AG09309 (cell line): Measurements from ENCODE around the gene KLHL29.

Source experiments
- DNase-seq: peaks from one replicate; pipeline ENCODE4 v3.0.0-alpha.2; 2010; ENCODE audit warnings: low read depth
- H3K4me3 ChIP-seq: 2 replicates; pipeline ENCODE4 v1.5.1; 2011; ENCODE audit warnings: mild to moderate bottlenecking, low read depth, low read length, moderate library complexity; ENCODE audit not compliant: control insufficient read depth
- CTCF ChIP-seq: IDR thresholded peaks from 2 replicates; pipeline ENCODE4 v1.5.1; 2011; ENCODE audit warnings: mild to moderate bottlenecking, low read depth, low read length, inconsistent platforms; ENCODE audit not compliant: insufficient read depth, control insufficient read depth; ENCODE audit errors: missing control alignments

Gene KLHL29

GRCh38 chr2:23554054-23554697 lies 169.2 kb downstream of the KLHL29 start:
- TF ChIP-seq CTCF: no peak
- H3K4me3 ChIP-seq: no peak overlapping the region
- DNase-seq: no peak

GRCh38 chr2:23555944-23556343 lies 171.0 kb downstream of the KLHL29 start:
- TF ChIP-seq CTCF: no peak
- H3K4me3 ChIP-seq: no peak overlapping the region
- no peak for DNase-seq

DNA sequence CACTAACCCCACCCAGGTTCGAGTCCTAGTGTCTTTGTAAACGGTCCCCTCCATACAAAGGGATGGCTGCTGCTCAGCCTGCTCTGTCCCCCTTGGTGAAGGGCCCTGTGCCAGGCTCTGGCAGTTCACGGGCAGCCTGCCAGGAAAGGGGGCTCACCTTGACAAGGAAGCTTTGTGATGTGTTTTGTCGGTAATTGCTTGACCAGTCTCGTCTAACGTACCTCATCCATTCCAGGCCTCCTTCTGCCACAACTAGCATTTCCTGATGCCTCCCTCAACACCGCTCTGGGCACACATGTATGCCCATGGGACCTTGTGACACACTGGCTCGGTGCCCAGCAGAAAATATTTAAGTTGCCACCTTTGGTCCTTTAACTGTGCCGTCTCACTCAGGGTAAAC lies 171.9 kb downstream of the KLHL29 start:
- no peak for TF ChIP-seq CTCF
- DNase-seq: no peak
- H3K4me3 ChIP-seq: no peak overlapping the region

DNA sequence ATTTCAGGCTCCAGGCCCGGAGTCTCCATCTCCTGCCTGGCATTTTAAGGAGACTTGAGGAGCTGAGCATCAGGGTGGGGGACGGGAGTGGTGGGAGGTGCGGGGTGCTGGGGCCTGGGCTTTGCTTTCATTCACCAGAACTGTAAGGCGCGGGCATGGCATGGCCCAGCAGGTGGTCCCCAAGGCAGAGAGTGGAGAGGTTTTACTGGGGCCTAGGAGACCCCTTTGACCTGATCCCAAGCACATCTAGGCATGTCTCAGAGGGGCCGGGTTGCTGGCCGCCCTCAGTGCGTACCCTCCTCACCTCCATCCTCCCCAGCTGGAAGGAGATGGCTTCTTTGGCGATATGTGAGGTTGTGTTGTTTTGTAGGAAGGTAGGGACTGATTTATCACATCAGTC lies 172.5 kb downstream of the KLHL29 start:
- TF ChIP-seq CTCF: no peak

DNA sequence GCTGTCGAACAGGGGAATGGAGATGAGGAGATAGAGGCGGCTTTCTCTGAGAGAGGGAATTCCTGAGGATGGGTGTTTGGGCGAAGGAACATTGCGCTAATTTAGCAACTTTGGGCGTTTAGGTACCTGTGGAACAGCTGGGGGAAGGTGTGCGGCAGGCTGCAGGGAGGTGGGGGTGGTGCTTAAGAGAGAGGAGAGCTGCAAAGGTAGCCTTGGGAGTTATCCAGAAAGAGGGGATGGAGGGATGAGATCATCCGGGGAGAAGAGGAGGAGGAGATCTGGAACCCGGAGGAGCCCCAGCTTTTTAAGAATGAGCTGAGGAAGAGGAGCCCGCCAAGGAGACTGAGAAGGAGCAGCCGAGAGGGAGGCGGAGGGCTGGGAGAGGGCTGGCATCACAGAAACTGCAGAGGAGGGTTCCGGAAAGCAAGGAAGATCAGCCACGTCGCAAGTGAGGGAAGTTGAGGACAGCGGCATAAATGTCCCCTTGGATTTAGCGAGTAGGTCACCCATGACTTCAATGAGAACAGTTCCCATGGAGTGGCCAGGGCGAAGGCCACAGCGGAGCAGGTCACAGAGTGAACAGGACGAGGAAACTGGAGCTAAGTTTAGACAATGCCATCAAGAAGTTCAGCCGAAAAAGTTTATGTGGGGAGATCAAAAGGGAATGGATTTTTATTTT lies 174.7 kb downstream of the KLHL29 start:
- no peak overlapping the region for H3K4me3 ChIP-seq
- no peak for TF ChIP-seq CTCF
- no peak for DNase-seq

More for the DNA sequence above, 172.5 kb downstream of the KLHL29 start:
- DNase-seq: no peak
- H3K4me3 ChIP-seq: no peak overlapping the region

GRCh38 chr2:23561088-23561487 lies 176.1 kb downstream of the KLHL29 start:
- DNase-seq: no peak
- H3K4me3 ChIP-seq: no peak overlapping the region
- TF ChIP-seq CTCF: no peak

GRCh38 chr2:23561544-23561943 lies 176.6 kb downstream of the KLHL29 start:
- no peak overlapping the region for H3K4me3 ChIP-seq
- TF ChIP-seq CTCF: no peak
- DNase-seq: no peak
